H1 (cell line): Measurements from ENCODE around the gene TM4SF18. TPM values are rescaled to one million over a fixed set of nuclear protein-coding genes. Genes with fewer than 3 reads are reported as not detected.
A peak's percentile ranks its signal among the peaks of the same experiment; 100 is the strongest.

Experiments used
- CTCF ChIA-PET: fragments of 300-600 bp; sonication (Branson Sonifier 250); formaldehyde crosslinking; loops from one replicate; lab custom pipeline; 2021; ENCODE audit not compliant: partially characterized antibody; lab: Charles Lee
- POLR2A ChIA-PET: fragments of 300-600 bp; sonication (Branson Sonifier 250); formaldehyde crosslinking; loops from one replicate; lab custom pipeline; 2021; ENCODE audit warnings: inconsistent platforms; ENCODE audit not compliant: partially characterized antibody; lab: Charles Lee
- DNase-seq, 2 experiments: peaks; one replicate each; pipeline versions ENCODE4 v3.0.0 to v3.0.0-alpha.2; 2010 to 2022; ENCODE audit warnings: low spot score in 2 of 2, low read depth in 1 of 2, mixed read lengths in 1 of 2
- FAIRE-seq: peaks from 2 replicates; lab custom pipeline; 2011; peaks lifted over from hg19 to GRCh38; lab: Jason Lieb, UNC
- H2AFZ ChIP-seq: 2 replicates; pipeline ENCODE4 v1.8.1; 2012; ENCODE audit warnings: low read length, inconsistent platforms
- H2AK5ac ChIP-seq: 2 replicates; pipeline ENCODE4 v1.6.1; 2013; ENCODE audit warnings: low read depth, low read length
- H2BK120ac ChIP-seq: replicated peaks from 2 replicates; pipeline ENCODE3; 2013; ENCODE audit warnings: low read depth, low read length, inconsistent platforms
- H2BK12ac ChIP-seq: 2 replicates; pipeline ENCODE4 v1.6.1; 2013; ENCODE audit warnings: low read depth, low read length
- H2BK15ac ChIP-seq: 2 replicates; pipeline ENCODE4 v1.6.1; 2013; ENCODE audit warnings: low read length
- H2BK20ac ChIP-seq: 2 replicates; pipeline ENCODE4 v1.6.1; 2013; ENCODE audit warnings: low read length
- H2BK5ac ChIP-seq: 2 replicates; pipeline ENCODE4 v1.6.1; 2013; ENCODE audit warnings: low read depth, low read length
- H3K14ac ChIP-seq: 2 replicates; pipeline ENCODE4 v1.6.1; 2013; ENCODE audit warnings: inconsistent platforms; ENCODE audit not compliant: insufficient read length
- H3K18ac ChIP-seq: 2 replicates; pipeline ENCODE4 v1.6.1; 2013; ENCODE audit warnings: low read length; ENCODE audit errors: extremely low read depth
- H3K23ac ChIP-seq: 2 replicates; pipeline ENCODE4 v1.6.1; 2013; ENCODE audit warnings: inconsistent platforms; ENCODE audit not compliant: insufficient read length
- H3K23me2 ChIP-seq: 2 replicates; pipeline ENCODE4 v1.6.1; 2013; ENCODE audit warnings: low read depth, low read length
- H3K27ac ChIP-seq: 2 replicates; pipeline ENCODE4 v1.6.1; 2011; ENCODE audit warnings: low read depth, low read length, inconsistent platforms
- H3K27me3 ChIP-seq, 4 experiments: replicated peaks in 1 of 4; 1 replicate in 1 of 4; 2 replicates in 3 of 4; pipeline versions ENCODE4 v1.6.1 to v1.8.1; 2011 to 2013; ENCODE audit warnings: low read length in 3 of 4, mild to moderate bottlenecking in 3 of 4, inconsistent platforms in 2 of 4, mixed read lengths in 2 of 4, moderate library complexity in 1 of 4; ENCODE audit not compliant: control insufficient read depth in 3 of 4, insufficient read depth in 3 of 4; ENCODE audit errors: extremely low read depth in 1 of 4
- H3K36me3 ChIP-seq, 4 experiments: 2 replicates each; pipeline versions ENCODE4 v1.6.1 to v1.8.1; 2011 to 2013; ENCODE audit warnings: mild to moderate bottlenecking in 4 of 4, low read length in 3 of 4, moderate library complexity in 2 of 4, control low read depth in 1 of 4, inconsistent platforms in 1 of 4; ENCODE audit not compliant: insufficient read depth in 4 of 4, control insufficient read depth in 2 of 4
- H3K4ac ChIP-seq: replicated peaks from 2 replicates; pipeline ENCODE3; 2013; ENCODE audit warnings: low read length, low read depth, mixed read lengths, inconsistent platforms; ENCODE audit not compliant: insufficient read length
- H3K4me1 ChIP-seq, 4 experiments: replicated peaks in 1 of 4; 1 replicate in 1 of 4; 2 replicates in 3 of 4; pipeline versions ENCODE4 v1.6.1 to v1.8.1; 2011 to 2013; ENCODE audit warnings: low read length in 3 of 4, inconsistent platforms in 2 of 4, mixed read lengths in 1 of 4; ENCODE audit not compliant: insufficient read depth in 4 of 4, control insufficient read depth in 3 of 4
- H3K4me2 ChIP-seq, 2 experiments: 2 replicates each; pipeline versions ENCODE4 v1.6.1 to v1.8.1; 2011 to 2013; ENCODE audit warnings: low read depth in 2 of 2, low read length in 2 of 2, control low read depth in 1 of 2, inconsistent platforms in 1 of 2, mild to moderate bottlenecking in 1 of 2; ENCODE audit not compliant: insufficient read depth in 1 of 2
- H3K4me3 ChIP-seq, 4 experiments: fragments of 200-600, 300-600 bp in 1 of 4; sonication (generic), shearing (Covaris generic), sonication (Bioruptor Twin) in 1 of 4; 2 replicates each; pipeline versions ENCODE4 v1.5.1 to v1.8.1; 2011 to 2016; ENCODE audit warnings: low read length in 4 of 4, low read depth in 3 of 4, control low read depth in 2 of 4, inconsistent platforms in 2 of 4, mild to moderate bottlenecking in 2 of 4, mixed read lengths in 1 of 4, moderate library complexity in 1 of 4; ENCODE audit not compliant: insufficient read depth in 2 of 4; ENCODE audit errors: extremely low read depth in 1 of 4
- H3K56ac ChIP-seq: replicated peaks from 2 replicates; pipeline ENCODE3; 2013; ENCODE audit warnings: low read depth, mild to moderate bottlenecking, mixed read lengths, low read length, inconsistent platforms; ENCODE audit not compliant: insufficient read length
- H3K79me1 ChIP-seq: 2 replicates; pipeline ENCODE4 v1.6.1; 2013; ENCODE audit warnings: low read depth, low read length, control low read depth
- H3K79me2 ChIP-seq, 2 experiments: 2 replicates each; pipeline versions ENCODE4 v1.6.1 to v1.8.1; 2012 to 2013; ENCODE audit warnings: low read length in 2 of 2, mild to moderate bottlenecking in 2 of 2, inconsistent platforms in 1 of 2; ENCODE audit not compliant: insufficient read depth in 2 of 2, control insufficient read depth in 1 of 2
- H3K9ac ChIP-seq, 4 experiments: replicated peaks in 1 of 4; 1 replicate in 1 of 4; 2 replicates in 3 of 4; pipeline versions ENCODE4 v1.6.1 to v1.8.1; 2011 to 2013; ENCODE audit warnings: low read depth in 3 of 4, low read length in 3 of 4, control low read depth in 2 of 4, mild to moderate bottlenecking in 2 of 4, moderate library complexity in 2 of 4, inconsistent platforms in 1 of 4; ENCODE audit errors: extremely low read depth in 1 of 4
- H3K9me3 ChIP-seq, 2 experiments: 2 replicates each; pipeline versions ENCODE4 v1.6.1 to v1.8.1; 2012 to 2013; ENCODE audit warnings: mild to moderate bottlenecking in 2 of 2, moderate library complexity in 2 of 2, control low read depth in 1 of 2, inconsistent platforms in 1 of 2, low read depth in 1 of 2, low read length in 1 of 2, mixed read lengths in 1 of 2; ENCODE audit not compliant: insufficient read depth in 2 of 2
- H4K20me1 ChIP-seq, 2 experiments: replicated peaks in 1 of 2; 2 replicates each; pipeline versions ENCODE3 to v1.8.1; 2011 to 2013; ENCODE audit warnings: inconsistent platforms in 2 of 2, low read length in 2 of 2, mild to moderate bottlenecking in 1 of 2; ENCODE audit not compliant: insufficient read depth in 2 of 2, control insufficient read depth in 1 of 2
- H4K5ac ChIP-seq: 2 replicates; pipeline ENCODE4 v1.6.1; 2013; ENCODE audit warnings: low read length, low read depth, mixed read lengths, inconsistent platforms; ENCODE audit not compliant: insufficient read length
- H4K8ac ChIP-seq: 2 replicates; pipeline ENCODE4 v1.8.0; 2013; ENCODE audit warnings: mild to moderate bottlenecking, moderate library complexity, low read length, inconsistent platforms; ENCODE audit not compliant: insufficient read depth; ENCODE audit errors: extremely low read depth
- H4K91ac ChIP-seq: replicated peaks from 2 replicates; pipeline ENCODE3; 2013; ENCODE audit warnings: low read length, mixed read lengths, inconsistent platforms; ENCODE audit not compliant: insufficient read length
- CHD2 ChIP-seq: IDR thresholded peaks from 2 replicates; pipeline ENCODE4 v1.6.1; 2012; ENCODE audit warnings: low read length, improper control_type of control experiment
- CTBP2 ChIP-seq: IDR thresholded peaks from 2 replicates; pipeline ENCODE4 v1.7.0; 2011; ENCODE audit warnings: borderline replicate concordance, mild to moderate bottlenecking, moderate library complexity, mixed read lengths, low read length; ENCODE audit not compliant: insufficient read depth, insufficient read length
- EZH2 ChIP-seq: fragments of 200-600 bp; sonication (generic); IDR thresholded peaks from 2 replicates; pipeline ENCODE4 v1.7.1; 2012; ENCODE audit warnings: low read depth, mild to moderate bottlenecking, moderate library complexity, low read length, inconsistent platforms; ENCODE audit not compliant: severe bottlenecking
- HDAC6 ChIP-seq: IDR thresholded peaks from one replicate; pipeline ENCODE4 v1.7.1; 2012; ENCODE audit warnings: low read depth, mild to moderate bottlenecking, inconsistent platforms, low read length, moderate library complexity
- JUND ChIP-seq: IDR thresholded peaks from 2 replicates; pipeline ENCODE4 v1.6.1; 2011; ENCODE audit warnings: mild to moderate bottlenecking, improper control_type of control experiment, low read length
- KDM4A ChIP-seq: IDR thresholded peaks from one replicate; pipeline ENCODE4 v1.7.1; 2012; ENCODE audit warnings: low read depth, mild to moderate bottlenecking, moderate library complexity, low read length, inconsistent platforms; ENCODE audit not compliant: severe bottlenecking
- KDM5A ChIP-seq: fragments of 200-600 bp; IDR thresholded peaks from 2 replicates; pipeline ENCODE4 v1.7.1; 2012; ENCODE audit warnings: mild to moderate bottlenecking, low read length, inconsistent platforms, mixed read lengths
- POU5F1 ChIP-seq: IDR thresholded peaks from 2 replicates; pipeline ENCODE4 v1.6.1; 2011; ENCODE audit warnings: low read depth, mild to moderate bottlenecking, low read length, moderate library complexity
- SIN3A ChIP-seq, 2 experiments: IDR thresholded peaks in 1 of 2; conservative IDR thresholded peaks in 1 of 2; 2 replicates each; pipeline ENCODE4 v1.6.1; 2011 to 2012; ENCODE audit warnings: low read length in 2 of 2, improper control_type of control experiment in 1 of 2, low read depth in 1 of 2, mild to moderate bottlenecking in 1 of 2
- SP4 ChIP-seq: IDR thresholded peaks from 2 replicates; pipeline ENCODE4 v1.6.1; 2012; ENCODE audit warnings: low read length, inconsistent platforms
- TCF12 ChIP-seq: IDR thresholded peaks from 2 replicates; pipeline ENCODE4 v1.6.1; 2011; ENCODE audit warnings: low read depth, mild to moderate bottlenecking, low read length
- TEAD4 ChIP-seq: IDR thresholded peaks from 2 replicates; pipeline ENCODE4 v1.6.1; 2012; ENCODE audit warnings: low read depth, low read length, inconsistent platforms, mixed read lengths
- WGBS, 2 experiments: shearing (Covaris generic) in 1 of 2; methylation state at CpG; one replicate each; pipeline versions ENCODE4 v1.1.6 to v1.1.7; 2013 to 2015; ENCODE audit warnings: low lambda C conversion rate in 2 of 2, mixed read lengths in 2 of 2, inconsistent platforms in 1 of 2, low coverage in 1 of 2, missing lambda C conversion rate in 1 of 2; ENCODE audit not compliant: insufficient replicate concordance in 2 of 2, insufficient coverage in 1 of 2, insufficient read length in 1 of 2; ENCODE audit errors: extremely low coverage in 1 of 2, missing lambda C conversion rate in 1 of 2; 5-methylcytosine and 5-hydroxymethylcytosine counted together
- polyA plus RNA-seq, 7 experiments: library from polyadenylated mRNA; depleted of rRNA in 3 of 7; stranded (reverse) in 5 of 7; unstranded in 2 of 7; fragments of >200 nt in 5 of 7; fragments of 200-250 nt in 2 of 7; gene quantifications; 1 replicate in 5 of 7; 2 replicates in 1 of 7; 4 replicates in 1 of 7; pipeline versions ENCODE4 v1.2.1 to v1.2.3, GENCODE V29; 2011 to 2013; ENCODE audit warnings: missing spikeins in 2 of 7, mixed read lengths in 2 of 7
- total RNA-seq: library from RNA; stranded (reverse); fragmentation: NEBNext Ultra II Directional; extraction: Animal tissue kit (Norgen Biotek cat#: 25700); gene quantifications from 2 replicates; pipeline ENCODE4 v1.2.1, GENCODE V29; 2021
- TF ChIP-seq, protein P1 (sequence below): IDR thresholded peaks from 2 replicates; pipeline ENCODE4 v1.6.1; 2012; ENCODE audit warnings: low read length, inconsistent platforms

The TM4SF18 gene
- total and polyA plus RNA-seq, 2 of the 8 experiments (the other 6 are each of a cell fraction or from before 2014, with no cell fraction given): 2.9 to 13.6 TPM

DNA sequence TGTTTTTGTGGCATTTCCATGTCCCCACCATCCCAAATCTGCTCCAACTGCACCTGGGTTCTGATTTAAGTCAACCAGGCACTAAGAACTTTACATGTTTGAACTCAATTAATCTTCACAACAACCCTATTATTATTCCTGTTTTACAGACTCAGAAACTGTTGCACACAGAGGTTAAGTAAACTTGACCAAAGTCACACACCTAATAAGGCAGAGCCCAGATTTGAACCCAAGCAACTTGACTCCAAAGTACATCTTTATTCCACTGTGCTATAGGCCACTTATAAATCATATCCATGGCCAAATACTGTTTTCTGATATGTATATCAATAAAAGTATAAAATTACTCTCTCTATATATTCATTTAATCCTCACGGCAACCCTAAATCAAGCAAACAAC, 16.4 kb downstream of the TM4SF18 start:
- H2AFZ ChIP-seq: peak overlapping the region; percentile 73
- no peak for DNase-seq
- POLR2A ChIA-PET: no interaction called here
- no peak overlapping the region for H4K91ac ChIP-seq
- no peak overlapping the region for H3K4me2 ChIP-seq
- no peak overlapping the region for H3K14ac ChIP-seq
- H3K23me2 ChIP-seq: peaks cover 2% of the 10 kb centered on the region; the same call in 1 of the 2 replicates
- CTCF ChIA-PET: no interaction called here
- FAIRE-seq: no peak
- no peak overlapping the region for H2BK15ac ChIP-seq
- no peak overlapping the region for H3K4me3 ChIP-seq
- H3K27ac ChIP-seq: no peak overlapping the region
- no peaks in the 10 kb centered on the region for H4K20me1 ChIP-seq
- no peak overlapping the region for H3K9ac ChIP-seq
- peaks cover 0 to 4% (median 2%) of the 10 kb centered on the region in 4 experiments; a peak in 2 of 7 replicates for H3K4me1 ChIP-seq
- no peak overlapping the region for H4K8ac ChIP-seq
- H2AK5ac ChIP-seq: no peak overlapping the region
- H3K36me3 ChIP-seq: no peaks in the 10 kb centered on the region; a peak in 1 of 8 replicates
- H3K79me2 ChIP-seq: no peaks in the 10 kb centered on the region
- no peaks in the 10 kb centered on the region for H3K79me1 ChIP-seq
- no peak overlapping the region for H2BK20ac ChIP-seq
- no peak overlapping the region for H3K18ac ChIP-seq
- no peak overlapping the region for H4K5ac ChIP-seq
- H3K9me3 ChIP-seq: no peaks in the 10 kb centered on the region
- H2BK5ac ChIP-seq: no peak overlapping the region
- H3K56ac ChIP-seq: no peak overlapping the region
- no peak overlapping the region for H2BK120ac ChIP-seq
- H2BK12ac ChIP-seq: no peak overlapping the region
- H3K4ac ChIP-seq: no peak overlapping the region
- H3K23ac ChIP-seq: no peak overlapping the region
- 94% methylated on average over 1 of the region's 1 CpG; no CpG with 5 or more reads in 1 of the 2 experiments for WGBS, 2 experiments
- H3K27me3 ChIP-seq: no peaks in the 10 kb centered on the region
- TF ChIP-seq CHD2 (no peak), POU5F1 (no peak), SIN3A (conservative IDR thresholded peaks at IDR 0.05 in 1 of 2, IDR thresholded peaks at IDR 0.05 in 1 of 2; ENCODE audit: low read depth in 1 of 2, low read length in 2 of 2) (no peak), TCF12 (no peak), JUND (no peak), HDAC6 (no peak), TEAD4 (no peak), KDM5A (no peak), CTBP2 (no peak), KDM4A (no peak), SP4 (no peak), EZH2 (no peak)
- TF ChIP-seq, protein P1, sequence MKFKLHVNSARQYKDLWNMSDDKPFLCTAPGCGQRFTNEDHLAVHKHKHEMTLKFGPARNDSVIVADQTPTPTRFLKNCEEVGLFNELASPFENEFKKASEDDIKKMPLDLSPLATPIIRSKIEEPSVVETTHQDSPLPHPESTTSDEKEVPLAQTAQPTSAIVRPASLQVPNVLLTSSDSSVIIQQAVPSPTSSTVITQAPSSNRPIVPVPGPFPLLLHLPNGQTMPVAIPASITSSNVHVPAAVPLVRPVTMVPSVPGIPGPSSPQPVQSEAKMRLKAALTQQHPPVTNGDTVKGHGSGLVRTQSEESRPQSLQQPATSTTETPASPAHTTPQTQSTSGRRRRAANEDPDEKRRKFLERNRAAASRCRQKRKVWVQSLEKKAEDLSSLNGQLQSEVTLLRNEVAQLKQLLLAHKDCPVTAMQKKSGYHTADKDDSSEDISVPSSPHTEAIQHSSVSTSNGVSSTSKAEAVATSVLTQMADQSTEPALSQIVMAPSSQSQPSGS: no peak
